ENCODE measurements around the gene RRM1. TPM values are rescaled to one million over a fixed set of nuclear protein-coding genes. Genes with fewer than 3 reads are reported as not detected.

RRM1 gene
- total RNA-seq, 2 donors from 2014 or later = 21.6 to 31.0 TPM

DNA sequence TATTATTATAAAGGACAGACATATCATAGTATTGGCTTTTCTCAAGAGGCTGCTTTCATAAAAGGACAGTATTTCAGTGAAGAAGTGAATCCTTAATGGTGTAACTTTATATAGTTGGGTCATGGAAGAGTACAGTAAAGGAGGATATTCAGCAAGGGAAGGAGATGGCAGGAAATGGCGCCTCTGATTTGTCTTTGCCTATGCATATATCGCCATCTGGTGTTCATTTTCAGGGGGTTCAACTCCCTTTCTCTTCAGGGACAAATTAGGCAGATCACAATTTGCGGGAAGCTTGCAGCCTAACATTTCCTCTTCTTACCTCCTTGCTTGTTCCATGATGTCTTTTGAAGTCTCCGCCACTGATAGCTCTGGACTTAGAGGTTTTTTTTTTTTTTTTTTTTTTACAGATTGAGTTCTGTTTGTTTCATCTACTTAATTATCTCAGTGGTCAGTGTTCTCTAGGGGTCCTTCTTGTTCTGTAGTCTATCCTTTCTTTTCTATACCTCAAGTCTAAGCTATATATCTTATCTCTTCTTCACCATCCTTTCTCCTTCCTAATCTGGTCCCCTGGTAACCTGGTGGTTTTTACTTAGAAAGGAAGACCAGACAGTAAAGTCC is 21.8 kb upstream of the RRM1 start:
- DNase-seq (no peak), ATAC-seq (peak; percentile 90 to 91)
- intact Hi-C loops (cut with DNase I) = loop anchor here (2.0 kb wide), 2 partner anchors 218 to 224 kb away; partner anchors contain the start of gene STIM1 (in 1 of the 2)

DNA sequence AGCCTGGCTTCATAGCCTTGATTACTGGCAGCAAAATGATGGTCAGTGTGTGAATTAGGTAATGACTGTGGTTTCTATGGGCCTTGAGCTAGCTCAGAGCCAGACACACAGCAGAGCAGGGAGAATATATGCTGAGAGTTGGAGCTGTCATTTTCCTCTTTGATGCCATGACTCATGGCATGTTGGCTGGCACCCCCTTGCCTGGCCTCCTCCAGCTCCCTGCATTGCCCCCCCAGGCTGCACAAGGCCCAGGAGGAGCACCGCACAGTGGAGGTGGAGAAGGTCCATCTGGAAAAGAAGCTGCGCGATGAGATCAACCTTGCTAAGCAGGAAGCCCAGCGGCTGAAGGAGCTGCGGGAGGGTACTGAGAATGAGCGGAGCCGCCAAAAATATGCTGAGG is 20.3 kb upstream of the RRM1 start:
- DNase-seq (no peak), ATAC-seq (peak in 1 of 2 donors; percentile 46)
- intact Hi-C loops (cut with DNase I) = no loop called here

DNA sequence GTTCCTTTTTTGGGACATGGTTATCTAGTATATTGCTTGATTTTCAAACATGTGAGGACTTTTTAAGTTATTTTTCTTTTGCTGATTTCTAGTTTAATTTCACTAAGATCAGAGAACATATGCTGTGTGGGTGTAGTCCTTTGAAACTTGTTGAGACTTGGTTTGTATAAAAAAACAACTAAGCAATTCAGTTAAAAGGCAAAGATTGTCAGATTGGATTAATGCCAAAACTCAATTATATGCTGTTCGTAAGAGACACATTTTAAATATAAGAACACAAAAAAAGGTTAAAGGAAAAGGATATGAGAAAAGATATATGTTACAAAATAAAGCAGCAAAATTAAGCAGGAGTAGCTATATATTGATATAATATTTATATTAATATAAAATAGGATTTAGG is 17.8 kb upstream of the RRM1 start:
- intact Hi-C loops (cut with DNase I) = no loop called here
- ATAC-seq (no peak), DNase-seq (no peak)

DNA sequence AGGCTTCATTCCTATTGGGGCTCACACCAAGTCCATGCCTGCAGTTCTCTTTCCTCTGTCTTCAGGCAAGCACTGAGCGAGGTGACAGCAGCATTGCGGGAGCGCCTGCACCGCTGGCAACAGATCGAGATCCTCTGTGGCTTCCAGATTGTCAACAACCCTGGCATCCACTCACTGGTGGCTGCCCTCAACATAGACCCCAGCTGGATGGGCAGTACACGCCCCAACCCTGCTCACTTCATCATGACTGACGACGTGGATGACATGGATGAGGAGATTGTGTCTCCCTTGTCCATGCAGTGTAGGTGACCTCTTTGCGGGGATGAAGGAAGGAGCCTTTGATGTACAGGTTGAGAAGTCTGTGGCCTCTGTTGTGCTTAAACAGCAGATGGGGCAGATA is 11.4 kb upstream of the RRM1 start:
- ATAC-seq = no peak
- intact Hi-C loops (cut with DNase I) = no loop called here
- no peak for DNase-seq

DNA sequence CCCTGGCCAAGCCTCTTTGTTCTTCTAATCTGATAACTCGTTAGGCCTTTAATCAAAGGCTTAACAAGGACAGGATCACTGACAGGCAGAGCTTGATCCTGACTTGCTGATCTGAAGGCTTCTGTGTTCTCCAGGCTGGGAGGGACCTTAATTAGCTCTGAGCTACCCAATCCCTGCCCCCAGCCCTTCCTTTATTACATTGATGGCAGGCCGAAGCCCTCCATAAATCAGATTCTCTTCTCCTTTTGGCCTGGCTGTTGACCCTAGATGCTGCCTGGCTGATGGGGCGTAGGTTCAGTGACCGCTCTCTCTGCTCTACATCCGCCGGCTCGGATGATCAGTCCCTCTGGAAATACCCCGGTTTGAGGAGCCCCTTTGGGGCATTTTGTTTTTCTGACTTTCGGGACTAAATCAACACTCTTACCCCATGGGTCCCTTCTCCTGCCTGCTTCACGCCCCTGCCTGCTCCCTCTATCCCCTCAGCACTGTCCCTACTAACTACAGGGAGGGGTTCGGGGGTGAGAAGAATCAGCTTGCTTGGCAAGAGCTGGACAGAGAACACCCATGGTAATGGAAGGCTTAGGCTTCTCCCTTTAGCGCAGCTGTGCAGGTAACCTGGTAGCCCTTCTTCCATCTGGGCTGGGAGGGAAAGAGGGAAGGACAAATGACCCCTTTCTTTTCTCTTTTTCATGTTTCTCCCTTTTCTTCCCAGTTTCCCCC is 10.0 kb upstream of the RRM1 start:
- no peak for DNase-seq
- ATAC-seq = no peak
- intact Hi-C loops (cut with DNase I) = no loop called here

DNA sequence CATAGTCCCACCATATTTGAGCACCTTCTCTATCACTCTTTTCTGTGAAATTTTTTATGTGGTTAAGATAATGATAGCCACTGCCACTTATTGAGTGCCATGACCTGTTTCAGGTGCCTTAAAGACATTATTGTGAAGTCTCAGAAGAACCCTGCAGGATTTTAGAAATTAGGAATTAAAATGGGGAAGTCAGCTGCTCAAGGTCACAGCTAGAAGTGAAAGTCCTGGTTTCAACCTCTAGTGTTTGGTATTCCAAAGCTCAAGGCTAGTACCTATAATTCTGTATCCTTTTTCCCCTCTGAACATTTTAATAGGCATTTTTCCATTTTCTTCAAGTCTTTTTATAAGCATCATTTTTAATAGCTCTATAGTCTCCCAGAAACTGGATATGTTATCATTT is 9.0 kb upstream of the RRM1 start:
- DNase-seq (no peak), ATAC-seq (no peak)
- intact Hi-C loops (cut with DNase I) = no loop called here

DNA sequence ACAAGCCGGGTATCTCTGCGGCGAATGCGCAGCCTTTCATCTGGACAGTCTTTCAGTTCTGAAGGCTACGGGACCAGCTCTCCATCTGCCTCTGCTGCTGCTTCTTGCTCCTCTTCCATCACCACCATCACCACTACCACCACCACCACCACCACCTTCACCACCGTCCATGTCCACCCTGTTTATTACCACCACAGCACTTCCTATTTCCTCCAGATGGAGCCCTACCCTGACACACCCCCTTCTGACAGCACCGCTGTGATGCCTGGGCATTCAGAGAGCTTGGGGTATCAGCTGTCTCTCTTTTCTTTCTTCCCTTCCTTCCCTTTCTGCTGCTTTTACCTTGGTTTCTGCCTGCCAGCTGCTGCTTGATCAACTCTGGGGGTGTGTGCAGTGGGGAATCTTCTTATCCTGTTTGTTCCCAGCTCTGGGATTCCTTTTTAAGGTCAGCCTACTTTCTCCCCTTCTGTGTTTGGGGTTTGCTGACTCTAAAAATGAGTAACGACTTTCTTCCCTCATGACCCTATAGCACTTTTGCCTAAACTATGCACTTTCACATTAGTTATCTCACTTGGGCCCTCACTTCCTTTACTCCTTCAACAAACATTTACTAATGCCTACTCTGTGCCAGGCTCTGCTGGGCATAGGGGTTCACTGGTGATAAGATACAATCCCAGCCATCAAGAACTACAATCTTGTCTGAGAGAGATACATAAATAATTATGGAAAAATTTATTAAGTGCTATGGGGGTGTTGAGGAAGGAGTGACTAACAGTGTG is 7.8 kb upstream of the RRM1 start:
- intact Hi-C loops (cut with DNase I) = no loop called here

DNA sequence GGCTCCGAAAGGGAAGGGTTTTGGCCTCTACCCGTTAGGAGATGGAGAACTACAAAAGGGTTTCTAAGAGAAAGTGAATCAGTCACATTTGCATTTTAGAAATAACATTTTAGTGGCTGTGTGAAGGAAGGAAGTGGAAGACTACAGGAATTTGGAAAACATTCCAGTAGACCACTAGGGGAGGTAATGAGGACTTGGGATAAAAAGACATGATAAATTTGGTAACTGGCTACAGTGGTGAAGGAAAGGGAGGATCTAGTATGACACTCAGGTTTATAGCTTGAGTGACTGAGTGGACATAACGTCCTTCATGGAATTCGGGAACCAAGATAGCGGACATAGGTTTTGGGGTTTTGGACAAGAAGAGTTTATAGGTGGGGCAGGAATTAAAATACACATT is 7.0 kb upstream of the RRM1 start:
- intact Hi-C loops (cut with DNase I) = no loop called here
- ATAC-seq (no peak), DNase-seq (no peak)

More for the DNA sequence above, 7.8 kb upstream of the RRM1 start:
- DNase-seq = no peak
- no peak for ATAC-seq

DNA sequence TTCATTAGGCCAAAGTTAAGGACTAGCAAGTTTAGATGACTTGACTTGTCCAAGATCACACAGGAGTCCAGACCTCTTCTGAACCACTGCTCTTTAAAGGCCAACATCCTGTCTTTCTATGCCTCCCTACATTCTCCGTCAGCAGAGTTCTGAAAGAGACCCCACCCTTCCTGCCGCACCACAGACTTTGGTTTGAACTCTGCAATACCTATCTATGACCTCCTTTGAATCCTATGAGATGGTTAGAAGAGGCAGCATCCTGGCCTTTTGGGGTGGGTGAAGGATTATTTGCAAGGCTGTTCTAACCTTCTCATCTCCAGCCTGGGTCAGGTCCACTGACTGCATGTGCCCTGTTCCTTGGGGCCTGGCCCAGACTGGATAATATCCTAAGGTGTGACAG is 4.3 kb upstream of the RRM1 start:
- intact Hi-C loops (cut with DNase I) = no loop called here
- DNase-seq (no peak), ATAC-seq (no peak)

DNA sequence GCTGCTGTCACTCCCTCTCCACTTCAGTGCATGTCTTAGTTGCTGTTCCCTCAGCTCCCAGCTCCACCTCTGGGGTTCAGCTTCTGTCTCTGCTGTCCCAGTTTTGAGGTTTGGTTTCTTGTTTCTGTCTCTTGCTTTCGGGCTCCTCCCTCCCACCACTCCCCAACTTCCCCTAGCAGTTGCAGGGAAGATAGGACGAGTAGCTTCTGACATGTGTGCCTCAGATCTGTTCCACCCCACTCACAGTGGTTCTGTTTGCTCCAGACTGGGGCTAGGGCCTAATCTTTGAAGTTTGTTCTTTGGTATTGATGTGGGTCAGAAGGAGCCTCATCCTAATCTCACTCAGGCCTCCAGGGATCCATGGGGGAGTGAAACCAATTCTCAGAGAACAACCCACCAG is 2.6 kb upstream of the RRM1 start:
- no peak for ATAC-seq
- DNase-seq = no peak
- intact Hi-C loops (cut with DNase I) = no loop called here

DNA sequence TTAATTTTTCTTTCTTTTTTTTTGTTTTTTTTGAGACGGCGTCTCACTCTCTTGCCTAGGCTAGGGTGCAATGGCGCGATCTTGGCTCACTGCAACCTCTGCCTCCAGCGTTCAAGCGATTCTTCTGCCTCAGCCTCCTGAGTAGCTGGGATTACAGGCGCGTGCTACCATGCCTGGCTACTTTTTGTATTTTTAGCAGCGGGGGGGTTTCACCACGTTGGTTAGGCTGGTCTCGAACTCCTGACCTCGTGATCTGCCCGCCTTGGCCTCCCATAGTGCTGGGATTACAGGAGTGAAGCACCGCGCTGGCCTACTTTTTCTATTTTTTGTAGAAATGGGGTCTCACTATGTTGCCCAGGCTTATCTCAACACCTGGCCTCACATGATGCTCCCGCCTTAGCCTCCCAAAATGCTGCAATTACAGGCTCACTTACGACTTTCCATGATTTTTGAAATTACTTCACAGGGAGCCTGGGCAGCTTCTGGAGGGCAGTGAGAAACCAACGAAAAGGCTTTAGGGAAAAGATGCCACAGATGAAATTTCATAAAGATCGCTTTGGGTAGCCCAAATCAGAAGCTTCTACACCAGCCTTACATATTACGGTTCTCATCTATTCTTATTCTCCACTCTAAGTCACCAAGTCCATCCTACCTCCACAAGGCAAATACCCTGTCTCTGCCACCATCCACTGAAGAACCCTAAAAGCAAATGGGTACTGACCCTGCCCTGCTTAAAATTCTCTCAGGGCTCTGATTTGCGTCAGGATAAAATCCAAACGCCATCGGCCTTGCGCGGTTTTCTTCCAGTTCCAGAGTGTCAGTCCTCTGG is 866 bp upstream of the RRM1 start:
- no peak for DNase-seq
- peak in 1 of 2 donors; percentile 1 for ATAC-seq
- intact Hi-C loops (cut with DNase I) = no loop called here

DNA sequence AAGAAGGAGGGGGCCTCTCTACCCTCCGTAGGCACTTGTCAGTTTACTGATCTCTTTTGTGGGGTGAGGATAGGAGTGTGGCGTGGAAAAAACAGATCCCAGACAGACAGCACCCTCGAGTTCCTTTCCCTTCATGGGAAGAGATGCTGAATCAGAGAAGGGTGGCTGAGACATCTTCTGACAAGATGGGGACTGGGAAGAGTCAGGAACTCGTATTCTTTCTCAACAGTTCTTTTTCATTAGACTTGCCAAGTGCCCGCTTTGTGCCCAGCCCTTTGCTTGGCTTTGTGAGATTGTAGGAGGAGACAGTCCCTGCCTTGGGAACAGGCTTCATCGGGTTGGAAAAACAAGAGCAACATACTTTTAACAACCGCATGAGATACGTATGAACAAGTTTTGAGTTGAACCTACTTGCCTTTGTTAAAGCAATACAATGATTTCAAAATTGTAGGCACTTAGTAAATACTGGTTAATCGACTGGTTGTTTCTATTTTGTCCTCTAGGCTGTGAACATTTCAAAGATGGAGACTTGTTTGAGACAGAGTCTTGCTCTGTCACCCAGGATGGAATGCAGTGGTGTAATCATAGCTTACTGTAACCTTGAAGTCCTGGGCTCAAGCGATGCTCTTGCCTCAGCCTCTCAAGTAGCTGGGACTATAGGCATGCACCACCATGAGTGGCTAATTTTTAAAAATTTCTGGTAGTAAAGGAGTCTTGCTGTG is 1.1 kb downstream of the RRM1 start:
- no peak for DNase-seq
- intact Hi-C loops (cut with DNase I) = no loop called here
- peak in 1 of 2 donors; percentile 2 for ATAC-seq

DNA sequence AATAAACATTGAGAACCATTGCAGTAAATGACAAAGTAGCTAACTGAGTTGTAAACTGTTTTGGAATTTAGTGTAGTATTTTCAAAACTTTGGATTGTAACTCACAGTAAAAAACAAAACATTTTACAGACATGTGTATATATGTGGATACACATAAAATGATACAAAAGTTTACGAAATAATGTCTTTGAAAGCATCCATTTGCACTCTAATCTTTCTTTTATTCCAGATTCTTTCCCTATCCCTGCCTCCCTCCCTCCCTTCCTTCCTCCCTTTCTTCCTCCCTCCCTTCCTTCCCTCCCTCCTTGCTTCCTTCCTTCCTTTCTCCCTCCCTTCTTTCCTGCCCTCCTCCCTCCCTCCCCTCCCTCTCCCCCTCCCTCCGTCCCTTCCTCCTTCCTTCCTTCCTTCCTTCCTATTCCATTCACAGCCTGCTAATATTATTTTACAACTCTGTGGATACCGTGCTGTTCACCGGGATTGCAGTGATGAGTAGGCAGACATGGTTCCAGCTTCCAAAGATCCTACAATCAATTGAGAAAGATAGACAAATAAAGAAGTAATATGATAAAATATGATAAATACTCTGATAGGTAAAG is 3.5 kb downstream of the RRM1 start:
- intact Hi-C loops (cut with DNase I) = no loop called here
- no peak for DNase-seq
- ATAC-seq = no peak

DNA sequence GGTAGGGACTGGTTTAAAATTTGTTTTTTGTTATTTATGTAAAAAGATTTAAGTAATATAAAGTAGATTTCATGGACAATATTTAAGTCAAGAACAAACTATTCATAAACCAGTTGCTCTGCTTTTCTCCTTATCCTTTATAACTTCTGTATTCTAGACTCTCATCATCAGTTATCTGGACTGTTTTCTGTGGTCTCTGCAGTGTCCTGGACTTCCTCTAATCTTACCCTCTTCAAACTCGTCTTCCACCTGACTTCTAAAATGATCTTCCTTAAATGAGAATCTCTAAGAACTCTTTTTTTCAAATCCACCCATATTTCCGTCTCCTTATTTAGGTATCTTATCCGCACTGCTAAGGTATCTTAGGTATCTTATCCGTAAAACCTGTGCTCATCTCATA is 8.1 kb downstream of the RRM1 start:
- ATAC-seq = no peak
- intact Hi-C loops (cut with DNase I) = no loop called here
- no peak for DNase-seq

DNA sequence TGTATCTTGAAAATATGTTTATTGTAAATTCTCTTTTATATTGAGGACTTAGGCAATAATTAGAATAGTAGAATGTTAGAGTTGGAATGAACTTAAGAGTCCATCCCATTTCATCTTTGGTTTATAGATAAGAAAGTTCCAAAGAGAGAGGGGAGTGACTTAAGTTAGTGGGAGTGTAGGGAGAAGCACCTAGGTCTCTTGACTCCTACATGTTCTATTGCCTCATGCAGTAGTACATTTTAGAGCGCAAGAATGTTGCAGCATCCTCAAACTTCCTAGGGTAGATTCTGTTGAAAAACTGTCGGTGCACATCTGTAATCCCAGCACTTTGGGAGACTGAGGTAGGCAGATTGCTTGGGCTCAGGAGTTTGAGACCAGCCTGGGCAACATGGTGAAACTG is 8.7 kb downstream of the RRM1 start:
- DNase-seq (no peak), ATAC-seq (peak in 1 of 2 donors; percentile 69)
- intact Hi-C loops (cut with DNase I) = no loop called here

DNA sequence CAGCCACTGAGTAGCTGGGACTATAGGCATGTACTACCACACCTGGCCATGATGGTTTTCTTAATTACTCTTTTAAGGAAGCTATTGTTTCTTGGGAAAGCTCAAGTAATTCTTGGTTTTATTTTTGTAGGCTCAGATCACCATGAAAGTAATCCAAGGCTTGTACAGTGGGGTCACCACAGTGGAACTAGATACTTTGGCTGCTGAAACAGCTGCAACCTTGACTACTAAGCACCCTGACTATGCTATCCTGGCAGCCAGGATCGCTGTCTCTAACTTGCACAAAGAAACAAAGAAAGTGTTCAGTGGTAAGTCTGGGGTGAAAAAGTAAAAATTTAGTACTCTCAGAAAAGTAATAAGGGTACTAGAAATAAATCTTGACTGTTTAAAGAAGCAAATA is 11.3 kb downstream of the RRM1 start:
- intact Hi-C loops (cut with DNase I) = no loop called here
- ATAC-seq (no peak), DNase-seq (no peak)

DNA sequence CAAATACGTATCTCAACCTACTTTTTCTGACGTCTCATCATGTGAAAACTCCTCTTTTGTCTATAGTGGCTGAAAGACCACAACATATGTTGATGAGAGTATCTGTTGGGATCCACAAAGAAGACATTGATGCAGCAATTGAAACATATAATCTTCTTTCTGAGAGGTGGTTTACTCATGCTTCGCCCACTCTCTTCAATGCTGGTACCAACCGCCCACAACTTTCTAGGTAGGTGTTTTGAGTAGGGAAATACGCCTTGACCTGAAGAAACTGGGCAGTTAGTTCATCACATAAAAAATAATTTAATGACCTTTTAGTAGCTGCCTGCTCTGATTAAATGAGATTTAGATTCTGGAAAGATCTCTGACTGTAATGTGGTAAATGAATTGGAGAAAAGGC is 17.2 kb downstream of the RRM1 start:
- ATAC-seq (no peak), DNase-seq (no peak)
- intact Hi-C loops (cut with DNase I) = no loop called here

DNA sequence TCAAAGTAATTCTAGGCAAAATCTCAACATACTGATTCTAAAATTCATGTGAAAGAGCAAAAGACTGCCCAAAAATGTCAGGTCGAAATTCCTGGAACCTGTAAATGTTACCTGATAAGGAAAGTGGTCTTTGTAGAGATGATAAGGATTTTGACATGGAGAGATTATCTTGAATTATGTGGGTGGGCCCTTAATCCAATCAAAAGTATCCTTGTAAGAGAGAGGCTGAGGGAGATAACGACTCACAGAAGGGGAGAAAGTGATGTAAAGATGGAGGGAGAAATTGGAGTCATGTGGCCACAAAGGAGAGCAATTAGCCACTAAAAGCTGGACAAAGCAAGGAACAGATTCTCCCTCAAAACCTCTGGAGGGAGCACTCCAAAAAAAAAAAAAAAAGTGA is 20.5 kb downstream of the RRM1 start:
- intact Hi-C loops (cut with DNase I) = no loop called here
- ATAC-seq (no peak), DNase-seq (no peak)

DNA sequence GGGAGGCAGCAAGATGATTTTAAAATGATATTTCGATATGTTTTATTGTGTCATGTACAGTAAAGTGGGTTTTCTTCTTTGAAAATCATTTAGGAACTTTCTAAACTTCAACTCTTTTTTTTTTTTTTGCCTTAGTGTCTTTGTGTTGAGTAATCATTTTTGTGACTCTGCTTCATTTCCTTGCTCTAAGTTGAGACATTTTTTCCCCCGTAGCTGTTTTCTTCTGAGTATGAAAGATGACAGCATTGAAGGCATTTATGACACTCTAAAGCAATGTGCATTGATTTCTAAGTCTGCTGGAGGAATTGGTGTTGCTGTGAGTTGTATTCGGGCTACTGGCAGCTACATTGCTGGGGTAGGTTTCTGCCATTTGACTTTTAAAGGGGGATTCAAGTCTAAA is 23.5 kb downstream of the RRM1 start:
- ATAC-seq (no peak), DNase-seq (no peak)
- intact Hi-C loops (cut with DNase I) = no loop called here

Measured in left cardiac atrium (tissue), 4 donors.